ENCODE results near the gene SPDYA.

Gene SPDYA

DNA sequence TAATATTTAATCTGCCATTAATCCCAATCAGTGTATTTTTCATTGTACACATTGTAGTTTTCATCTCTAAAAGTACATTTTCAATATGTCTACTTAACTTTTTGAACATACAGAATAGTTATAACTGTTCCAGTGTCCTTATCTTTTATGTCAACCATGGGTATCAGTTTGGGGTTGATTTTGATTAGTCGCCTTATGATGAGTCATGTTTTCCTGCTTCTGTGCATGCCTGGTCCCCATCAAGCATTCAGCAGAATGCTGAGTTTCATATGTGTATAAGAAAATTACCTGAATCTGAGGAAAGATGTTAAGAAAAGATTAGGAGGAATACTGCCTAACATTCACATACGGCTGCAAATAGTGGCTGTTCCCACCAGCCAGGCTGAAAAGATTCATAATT, 17.7 kb downstream of the SPDYA start:
- DNase-seq (ENCODE audit: low read depth): no peak

DNA sequence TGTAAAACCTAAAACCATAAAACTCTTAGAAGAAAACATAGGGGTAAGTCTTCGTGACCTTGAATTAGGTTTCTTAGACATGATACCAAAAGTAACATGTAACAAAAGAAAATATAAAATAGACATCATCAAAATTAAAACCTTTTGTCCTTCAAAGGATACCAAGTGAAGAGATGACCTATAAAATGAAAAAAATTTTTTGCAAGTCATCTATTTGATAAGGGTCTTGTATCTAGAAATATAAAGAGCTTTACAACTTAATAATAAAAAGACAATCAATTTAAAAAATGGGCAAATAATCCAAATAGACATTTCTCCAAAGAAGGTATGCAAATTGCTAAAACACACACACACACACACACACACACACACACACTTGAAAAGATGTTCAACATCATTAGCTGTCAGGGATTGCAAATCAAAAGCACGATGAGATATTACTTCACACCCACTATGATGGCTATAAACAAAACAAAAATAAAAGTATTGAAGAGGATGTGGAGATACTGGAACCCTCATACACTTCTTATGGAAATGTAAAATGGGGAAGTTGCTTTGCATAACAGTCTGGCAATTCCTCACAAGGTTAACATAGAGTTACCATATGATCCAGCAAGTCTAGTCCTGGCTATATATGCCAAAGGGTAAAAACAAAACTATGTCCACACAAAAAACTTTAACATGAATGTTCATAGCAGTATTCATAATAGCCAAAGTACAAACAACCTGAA, 23.3 kb downstream of the SPDYA start:
- no peak for DNase-seq (ENCODE audit: low read depth)

DNA sequence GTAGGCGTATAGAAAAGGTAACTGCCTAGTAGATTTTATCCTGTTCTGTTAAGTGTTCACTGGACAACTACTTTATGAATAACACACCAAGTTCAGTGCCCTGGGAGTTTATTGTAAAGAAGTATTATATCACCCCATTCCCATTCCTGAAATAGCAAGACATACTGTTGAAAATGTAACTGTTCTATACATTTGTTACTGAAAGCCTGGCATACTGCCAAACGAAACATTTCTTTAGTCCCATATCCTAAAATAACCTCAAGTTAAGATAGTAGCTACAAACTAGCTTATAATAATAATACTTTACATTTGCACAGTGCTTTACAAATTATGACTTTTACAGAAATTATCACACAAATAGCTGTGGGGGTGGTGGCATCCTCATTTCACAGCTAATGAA, 25.1 kb downstream of the SPDYA start:
- no peak for DNase-seq (ENCODE audit: low read depth)

DNA sequence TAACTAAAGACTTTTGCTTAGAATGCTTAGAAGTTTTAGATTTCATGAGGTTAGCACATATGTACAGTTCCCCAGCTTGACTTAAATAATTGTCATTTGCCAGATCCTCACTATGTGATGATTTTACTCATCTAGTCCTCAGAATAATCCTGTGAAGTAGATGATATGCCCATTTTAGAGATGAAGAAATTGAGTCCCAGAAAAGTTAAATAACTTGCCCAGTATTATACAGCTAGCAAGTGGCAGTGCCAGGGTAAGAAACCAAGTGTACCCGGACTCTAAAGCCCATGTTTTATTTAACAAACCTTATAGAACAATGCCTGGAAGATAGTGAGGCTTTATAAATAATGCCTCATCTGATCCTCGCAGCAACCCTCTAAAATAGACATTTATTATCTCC, 28.3 kb downstream of the SPDYA start:
- DNase-seq (ENCODE audit: low read depth): no peak

DNA sequence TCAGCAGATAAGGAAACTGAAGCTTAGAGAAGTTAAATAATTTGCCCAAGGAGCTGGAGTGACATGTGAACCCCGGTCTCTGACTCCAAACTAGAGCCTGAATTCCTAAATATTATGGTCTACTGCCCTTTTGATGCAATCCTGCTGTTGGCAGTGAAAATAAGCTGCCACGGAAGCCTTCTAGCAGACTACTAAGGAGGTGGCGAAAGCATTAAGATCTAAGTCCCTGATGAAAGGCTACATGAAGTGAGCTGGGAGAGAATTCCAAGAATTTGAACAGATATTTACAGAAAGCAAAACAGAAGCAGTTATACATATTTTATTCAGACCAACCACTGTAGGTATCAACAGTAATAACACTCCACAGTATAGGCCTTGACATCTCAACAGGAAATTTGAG, 31.4 kb downstream of the SPDYA start:
- DNase-seq (ENCODE audit: low read depth): no peak

DNA sequence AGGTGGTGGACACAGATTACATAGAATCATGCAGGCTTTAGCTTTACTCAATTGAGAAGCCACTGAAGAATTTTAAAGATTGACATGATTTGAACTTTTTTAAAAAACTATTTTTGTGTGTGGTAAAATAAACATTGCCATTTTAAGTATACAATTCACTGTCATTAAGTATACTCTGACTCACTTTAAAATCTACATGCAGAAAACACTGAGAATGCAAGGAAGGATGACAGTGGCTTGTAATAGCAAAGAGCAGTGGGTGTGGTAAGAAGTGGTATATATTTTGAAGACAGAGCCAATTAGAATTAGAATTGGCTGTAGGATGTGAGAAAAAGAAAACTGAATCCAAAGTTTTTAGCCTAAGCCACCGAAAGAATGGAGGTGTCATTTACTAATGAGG, 44.6 kb downstream of the SPDYA start:
- no peak for DNase-seq (ENCODE audit: low read depth)

DNA sequence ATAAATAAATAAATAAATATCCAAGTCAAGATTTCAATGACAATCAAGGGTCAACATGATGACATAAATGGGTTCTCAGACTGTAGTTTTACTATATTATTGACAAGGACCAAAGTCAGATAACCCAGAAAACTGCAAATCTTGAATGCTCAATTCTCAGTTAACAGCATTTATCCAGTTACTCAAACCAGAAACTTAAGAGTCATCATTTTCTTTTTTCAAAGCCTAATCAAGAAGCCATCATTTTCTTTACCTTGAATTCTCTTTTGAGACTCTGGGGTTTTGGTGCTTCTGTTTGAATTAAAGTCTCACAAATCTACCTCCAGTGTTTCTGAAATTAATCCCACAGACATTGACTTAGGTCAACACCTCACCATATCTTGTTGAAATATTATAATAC, 45.3 kb downstream of the SPDYA start:
- no peak for DNase-seq (ENCODE audit: low read depth)

DNA sequence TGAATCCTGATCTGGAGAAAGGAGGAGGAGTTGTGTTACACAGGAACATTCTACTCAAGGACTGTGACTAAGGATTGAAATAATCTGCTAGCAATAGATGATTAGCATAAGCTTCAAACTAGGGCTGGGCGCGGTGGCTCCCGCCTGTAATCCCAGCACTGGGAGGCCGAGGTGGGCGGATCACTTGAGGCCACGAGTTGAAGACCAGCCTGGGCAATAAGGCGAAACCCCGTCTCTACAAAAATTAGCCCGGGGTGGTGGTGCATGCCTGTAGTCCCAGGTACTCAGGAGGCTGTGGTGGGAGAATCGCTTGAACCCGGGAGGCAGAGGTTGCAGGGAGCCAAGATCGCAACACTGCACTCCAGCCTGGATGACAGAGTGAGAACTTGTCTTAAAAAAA, 58.0 kb downstream of the SPDYA start:
- DNase-seq (ENCODE audit: low read depth): no peak

DNA sequence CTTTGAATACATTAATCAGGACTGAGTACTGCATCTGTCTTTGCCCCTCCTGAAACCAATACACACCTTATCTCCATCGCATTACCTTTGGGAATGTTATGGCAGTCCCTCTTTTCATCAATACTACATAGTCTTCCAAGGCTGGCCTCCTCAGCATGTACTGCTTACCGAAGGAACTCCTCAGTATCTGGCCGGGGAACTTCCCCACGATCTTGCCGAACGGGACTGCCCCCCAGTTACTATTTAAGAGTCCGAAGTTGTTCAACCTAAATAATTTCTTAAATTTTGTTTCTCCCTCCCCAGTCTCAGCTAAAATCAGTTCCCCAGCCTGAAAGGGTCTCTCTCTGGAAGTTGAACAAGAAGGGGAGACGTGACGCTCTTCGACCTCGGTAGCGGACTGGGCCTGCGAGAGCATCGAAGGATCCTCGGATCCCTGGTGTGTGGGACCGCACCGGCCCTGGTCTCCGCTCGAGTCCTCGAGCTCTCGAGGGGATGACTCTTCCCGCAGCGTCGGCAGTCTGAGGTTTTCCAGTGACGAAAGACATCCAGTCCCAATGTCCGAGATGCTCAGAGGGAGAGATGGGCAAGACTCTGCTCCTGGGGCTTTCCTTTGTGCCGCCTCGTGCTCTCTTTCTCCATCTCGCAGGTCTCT, 59.0 kb downstream of the SPDYA start:
- no peak for DNase-seq (ENCODE audit: low read depth)

DNA sequence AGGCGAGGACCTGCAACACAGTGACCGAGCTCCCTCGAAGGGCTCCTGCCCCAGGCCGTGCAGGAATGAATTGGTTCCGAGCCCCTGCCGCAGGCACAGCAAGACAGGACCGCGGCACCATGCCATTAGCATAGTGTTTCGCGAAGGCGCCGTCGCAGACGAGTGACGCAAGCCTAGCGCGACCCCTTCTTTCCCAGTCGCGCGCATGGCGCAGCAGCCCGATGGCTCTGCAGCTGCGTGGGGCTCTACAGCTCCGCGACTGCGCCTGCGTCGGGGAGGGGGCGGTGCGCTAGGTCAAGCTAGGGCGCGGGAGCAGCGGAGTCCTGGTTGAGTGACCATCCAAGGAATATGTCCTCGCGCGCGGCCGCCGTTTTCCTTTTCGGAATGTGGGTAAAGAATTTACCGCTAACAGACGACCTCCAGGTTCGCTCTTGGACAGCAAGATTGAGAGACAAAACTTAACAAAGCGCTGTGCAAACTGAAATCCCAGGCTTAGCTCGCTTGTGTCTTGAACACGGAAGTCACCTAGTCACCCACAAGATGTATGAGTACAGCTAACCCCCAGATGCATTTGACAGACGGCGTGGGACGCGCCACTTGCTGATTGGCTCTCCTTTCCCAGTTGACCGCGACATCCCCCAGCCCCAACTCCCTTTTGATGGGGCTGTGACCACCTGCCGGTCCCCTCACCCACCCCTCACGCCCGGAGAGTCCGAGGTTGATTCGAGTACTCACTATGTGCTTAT, 59.7 kb downstream of the SPDYA start, which contains the start of gene TRMT61B:
TSS of gene TRMT61B (minus strand) at position 164 of the 746 bp plus-strand sequence. CDS start at position 132, 32 bp downstream.
- peak; percentile 98 for DNase-seq (ENCODE audit: low read depth)

DNA sequence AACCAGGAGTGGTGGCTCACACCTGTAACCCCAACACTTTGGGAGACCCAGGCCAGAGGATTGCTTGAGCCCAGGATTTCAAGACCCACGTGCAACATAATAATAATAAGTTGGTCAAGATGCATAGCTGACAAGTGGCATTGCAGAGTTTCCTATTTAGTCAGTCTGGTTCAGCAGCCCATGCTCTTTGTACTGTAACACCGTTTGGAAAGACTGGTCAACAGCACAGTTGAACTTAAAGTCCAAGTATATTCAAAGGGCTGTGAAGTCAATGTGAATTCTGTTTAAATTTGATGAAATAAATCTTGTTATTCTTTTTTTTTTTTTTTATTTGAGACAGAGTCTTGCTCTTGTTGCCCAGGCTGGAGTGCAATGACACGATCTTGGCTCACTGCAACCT, 61.0 kb downstream of the SPDYA start:
- DNase-seq (ENCODE audit: low read depth): no peak

DNA sequence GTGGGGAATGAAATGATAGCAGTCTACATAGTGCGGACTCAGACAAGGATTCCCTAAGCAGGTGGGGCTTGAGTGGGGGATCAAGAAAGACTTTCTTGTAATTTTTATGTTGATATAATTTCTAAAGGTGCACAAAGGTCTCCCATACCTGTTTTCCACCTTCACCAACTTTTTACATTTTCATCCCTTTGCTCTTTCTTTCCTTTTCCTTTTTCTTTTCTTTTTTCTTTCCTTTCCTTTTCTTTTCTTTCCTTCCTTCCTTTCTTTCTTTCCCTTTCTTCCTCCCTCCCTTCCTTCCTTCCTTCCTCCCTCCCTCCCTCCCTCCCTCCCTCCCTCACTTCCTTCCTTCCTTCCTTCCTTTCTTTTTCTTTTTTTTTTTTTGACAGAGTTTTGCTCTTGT, 69.6 kb downstream of the SPDYA start:
- DNase-seq (ENCODE audit: low read depth): no peak

DNA sequence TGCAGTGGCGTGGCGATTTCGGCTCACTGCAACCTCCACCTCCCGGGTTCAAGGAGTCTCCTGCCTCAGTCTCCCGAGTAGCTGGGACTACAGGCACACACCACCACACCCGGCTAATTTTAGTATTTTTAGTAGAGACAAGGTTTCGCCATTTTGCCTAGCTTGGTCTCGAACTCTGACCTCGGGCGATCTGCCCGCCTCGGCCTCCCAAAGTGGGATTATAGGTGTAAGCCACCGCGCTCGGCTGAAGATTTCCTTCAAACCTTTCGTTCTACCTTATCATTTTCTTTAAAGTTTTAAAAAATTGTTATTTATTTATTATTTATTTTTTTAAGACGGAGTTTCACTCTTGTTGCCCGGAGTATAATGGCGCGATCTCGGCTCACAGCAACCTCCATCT, 82.9 kb downstream of the SPDYA start:
- no peak for DNase-seq (ENCODE audit: low read depth)

DNA sequence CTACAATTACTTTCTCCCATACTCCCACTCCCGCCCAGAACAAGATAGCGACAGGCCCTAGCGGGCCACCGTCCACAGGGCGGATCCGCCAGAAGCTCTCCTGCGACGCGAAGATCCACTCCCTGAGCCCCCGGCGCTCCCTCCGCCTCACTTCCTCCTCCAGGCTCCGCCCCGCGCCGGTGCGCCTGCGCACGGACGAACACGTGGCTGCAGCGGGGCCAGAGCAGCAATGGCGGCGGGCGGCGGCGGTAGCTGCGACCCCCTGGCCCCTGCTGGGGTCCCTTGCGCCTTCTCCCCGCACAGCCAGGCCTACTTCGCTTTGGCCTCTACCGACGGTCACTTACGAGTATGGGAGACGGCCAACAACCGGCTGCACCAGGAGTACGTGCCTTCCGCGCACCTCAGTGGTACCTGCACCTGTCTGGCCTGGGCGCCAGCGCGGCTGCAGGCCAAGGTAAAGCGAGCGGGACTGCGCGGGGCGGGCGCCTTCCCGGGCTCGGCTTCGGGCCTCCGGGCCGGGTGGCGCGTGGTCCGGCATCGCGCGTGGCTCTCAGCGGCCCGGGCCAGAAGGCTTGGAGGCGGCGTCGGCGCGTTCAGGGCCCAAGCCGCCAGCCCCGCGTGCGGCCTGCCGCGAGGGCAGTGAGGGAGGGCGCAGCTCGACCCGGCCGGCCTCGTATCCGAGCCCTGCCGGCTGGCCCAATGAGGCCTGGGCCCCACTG, 84.0 kb downstream of the SPDYA start, which contains the start of gene WDR43:
TSS of gene WDR43 (plus strand) at position 198 of the 719 bp plus-strand sequence. CDS start at position 230, 32 bp downstream.
- peak; percentile 97 for DNase-seq (ENCODE audit: low read depth)

DNA sequence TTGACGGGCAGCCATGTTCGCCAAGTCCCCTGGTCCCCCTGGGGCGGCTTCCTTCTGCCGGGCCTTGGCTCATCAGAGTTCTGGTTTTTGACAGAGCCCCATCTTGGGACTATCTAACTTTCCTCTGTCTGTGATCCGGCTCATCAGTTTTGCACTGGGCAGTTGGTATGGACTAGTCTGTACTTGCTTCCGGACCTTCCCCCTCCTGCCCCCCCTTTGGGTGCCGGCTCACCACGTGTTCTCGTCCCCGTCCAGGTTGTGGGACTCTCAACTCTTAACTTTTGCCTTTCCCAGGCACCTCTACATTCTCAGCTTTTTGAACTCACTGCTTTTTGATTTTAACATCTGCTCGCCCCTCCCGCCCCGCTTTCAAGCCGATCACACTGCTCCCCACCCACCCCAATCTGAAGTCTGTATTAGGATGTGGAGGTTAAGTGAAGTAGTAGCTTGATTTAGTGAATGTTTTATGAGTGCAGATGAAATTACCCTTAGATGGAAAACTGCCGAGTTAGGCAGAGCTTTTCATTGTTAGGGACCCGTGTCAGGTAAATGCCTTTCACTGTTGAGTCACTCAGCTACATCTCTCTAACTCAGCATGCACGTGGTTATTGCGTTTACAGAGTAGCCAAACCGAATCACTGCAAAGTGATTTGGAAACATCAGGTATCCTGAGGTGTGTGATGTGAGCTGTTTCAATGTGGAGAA, 84.7 kb downstream of the SPDYA start:
- DNase-seq (ENCODE audit: low read depth): peak; percentile 39

DNA sequence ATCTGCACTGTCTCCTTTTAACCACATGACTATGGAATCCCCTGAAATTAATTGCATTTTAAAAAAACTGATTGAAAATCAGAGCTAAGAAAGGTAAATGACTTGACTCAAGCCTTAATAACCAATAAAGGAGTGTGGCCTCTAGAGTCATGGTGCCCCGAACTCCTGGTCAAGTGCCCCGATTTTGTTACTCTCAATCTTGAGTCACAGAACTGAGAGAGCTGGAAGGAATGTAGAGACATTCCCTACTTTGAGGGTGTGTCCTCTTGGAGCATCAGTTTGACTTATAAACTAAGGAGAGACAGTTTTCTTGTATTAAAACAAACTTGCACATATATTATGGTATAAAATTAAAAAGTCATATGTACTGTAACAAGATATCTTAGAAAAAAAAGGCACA, 86.3 kb downstream of the SPDYA start:
- DNase-seq (ENCODE audit: low read depth): no peak

DNA sequence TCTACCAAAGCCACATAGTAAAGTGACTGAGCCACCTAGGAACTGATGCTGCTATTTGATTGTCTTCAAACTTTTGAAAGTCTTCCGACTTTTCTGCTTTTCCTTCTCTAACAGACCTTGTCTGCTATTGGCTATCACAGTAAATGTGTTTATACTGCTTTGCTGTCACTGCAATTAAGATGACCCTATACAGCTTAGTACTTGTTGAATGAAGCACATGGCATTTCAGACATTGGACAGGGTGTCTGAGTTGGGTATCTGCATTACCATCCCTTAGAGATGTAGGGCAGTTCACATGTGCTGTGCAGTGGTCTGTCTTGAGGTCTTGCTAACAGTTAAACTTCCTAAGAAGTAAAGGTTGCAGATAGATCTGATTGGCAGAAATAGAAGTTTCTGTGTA, 87.4 kb downstream of the SPDYA start:
- no peak for DNase-seq (ENCODE audit: low read depth)

All from stimulated activated CD8-positive, alpha-beta memory T cell treated with anti-CD3 and anti-CD28 coated beads, Interleukin-4, amount 100 ng/mL, for 24 hours (primary cell).